Activated CD4-positive, alpha-beta T cell treated with anti-CD3 and anti-CD28 coated beads for 1 hour (primary cell): ENCODE results near the gene APLN.

Experiments used
- DNase-seq: peaks from one replicate; pipeline ENCODE4 v3.0.0-alpha.2; 2020

Gene APLN

GRCh38 chrX:129659861-129660260, 5.1 kb upstream of the APLN start:
- DNase-seq: no peak

- no peak for DNase-seq
Measured at GRCh38 chrX:129659141-129659540, 4.4 kb upstream of the APLN start.

GRCh38 chrX:129658429-129658828, 3.7 kb upstream of the APLN start:
- DNase-seq: no peak

- no peak for DNase-seq
Measured at GRCh38 chrX:129655547-129656249, 942 bp upstream of the APLN start.

GRCh38 chrX:129653971-129654651, 645 bp downstream of the APLN start:
- DNase-seq: no peak

- no peak for DNase-seq
Measured at GRCh38 chrX:129653181-129653970, 1.4 kb downstream of the APLN start.

GRCh38 chrX:129652565-129653169, 2.1 kb downstream of the APLN start:
- no peak for DNase-seq

GRCh38 chrX:129651756-129652564, 2.8 kb downstream of the APLN start:
- no peak for DNase-seq

GRCh38 chrX:129650821-129651510, 3.8 kb downstream of the APLN start:
- no peak for DNase-seq

- DNase-seq: no peak
Measured at GRCh38 chrX:129650183-129650689, 4.5 kb downstream of the APLN start.

GRCh38 chrX:129649268-129650182, 5.2 kb downstream of the APLN start:
- DNase-seq: no peak

GRCh38 chrX:129648514-129649267, 6.1 kb downstream of the APLN start:
- DNase-seq: no peak

GRCh38 chrX:129647418-129648410, 7.0 kb downstream of the APLN start:
- no peak for DNase-seq

- no peak for DNase-seq
Measured at GRCh38 chrX:129646566-129647417, 8.0 kb downstream of the APLN start.

- DNase-seq: no peak
Measured at GRCh38 chrX:129642641-129643040, 12.1 kb downstream of the APLN start.

- no peak for DNase-seq
Measured at GRCh38 chrX:129641941-129642340, 12.8 kb downstream of the APLN start.

- no peak for DNase-seq
Measured at GRCh38 chrX:129641469-129641868, 13.3 kb downstream of the APLN start.
